HG03060 (cell line): Measurements from ENCODE around the gene FCGR1A.
A peak's percentile ranks its signal among the peaks of the same experiment; 100 is the strongest.
"Not testable (repeated sequence)": the region's sequence is repeated elsewhere in the genome, so short reads cannot be mapped to it uniquely, and the experiment has no call there.

ENCODE experiments used
- ATAC-seq: cut with Tn5 transposase; IDR thresholded peaks from one replicate; pipeline ENCODE4 v1.9.1; 2021; ENCODE audit warnings: low read depth, moderate number of reproducible peaks; ENCODE audit not compliant: unreplicated experiment

The FCGR1A gene

GRCh38 chr1:149775510-149776147 lies 6.9 kb upstream of the FCGR1A start:
- not testable (repeated sequence) for ATAC-seq

GRCh38 chr1:149777084-149777483 lies 5.4 kb upstream of the FCGR1A start:
- ATAC-seq, result not testable (repeated sequence)

GRCh38 chr1:149778313-149778712 lies 4.2 kb upstream of the FCGR1A start:
- ATAC-seq, result not testable (repeated sequence)

DNA sequence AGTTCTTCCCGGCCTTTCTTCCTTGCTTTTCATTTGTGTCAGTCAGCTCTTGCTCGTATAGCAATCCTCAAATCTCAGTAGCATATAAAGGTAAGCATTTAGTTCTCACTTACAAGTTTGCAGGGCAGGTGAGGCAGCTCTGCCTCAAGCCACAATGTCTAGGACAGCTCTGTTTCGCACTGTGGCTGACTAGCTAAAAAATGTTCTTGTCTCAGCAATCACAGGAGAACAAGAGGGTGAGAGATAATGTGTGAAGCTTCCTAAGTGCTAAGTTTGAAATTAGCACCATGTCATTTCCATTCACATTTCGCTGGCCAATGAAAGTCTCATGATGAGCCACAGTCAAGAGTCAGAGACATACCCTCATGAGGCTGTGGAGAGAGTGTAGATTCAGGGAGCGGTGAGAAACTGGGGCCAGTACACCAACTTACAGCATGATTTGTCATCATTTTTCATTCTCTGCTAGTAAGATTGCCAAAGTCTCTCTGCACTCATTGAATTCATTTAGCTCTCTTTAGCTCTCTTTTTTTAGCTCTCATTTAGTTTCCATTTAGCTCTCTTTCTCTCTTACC lies 995 bp upstream of the FCGR1A start:
- ATAC-seq, result not testable (repeated sequence)

DNA sequence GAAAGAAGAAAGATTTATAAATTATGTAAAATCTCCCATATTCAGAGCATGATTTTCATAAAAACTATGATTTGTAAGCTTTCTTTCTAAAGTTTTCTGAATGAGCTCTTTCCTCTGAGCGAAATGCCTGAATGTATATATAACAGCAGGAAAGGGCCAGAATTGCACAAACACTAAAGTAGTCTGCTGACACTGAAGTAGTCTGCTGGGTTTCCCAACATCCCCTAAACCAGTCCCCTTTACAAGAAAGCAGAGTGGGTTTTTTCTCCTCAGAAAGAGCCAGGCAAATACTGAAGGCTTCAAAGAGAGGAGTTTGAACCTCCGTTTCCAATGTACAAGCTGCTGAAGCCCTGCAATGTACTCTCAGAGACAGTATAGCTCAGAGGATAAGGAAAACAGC lies 795 bp downstream of the FCGR1A start:
- ATAC-seq, result not testable (repeated sequence)

DNA sequence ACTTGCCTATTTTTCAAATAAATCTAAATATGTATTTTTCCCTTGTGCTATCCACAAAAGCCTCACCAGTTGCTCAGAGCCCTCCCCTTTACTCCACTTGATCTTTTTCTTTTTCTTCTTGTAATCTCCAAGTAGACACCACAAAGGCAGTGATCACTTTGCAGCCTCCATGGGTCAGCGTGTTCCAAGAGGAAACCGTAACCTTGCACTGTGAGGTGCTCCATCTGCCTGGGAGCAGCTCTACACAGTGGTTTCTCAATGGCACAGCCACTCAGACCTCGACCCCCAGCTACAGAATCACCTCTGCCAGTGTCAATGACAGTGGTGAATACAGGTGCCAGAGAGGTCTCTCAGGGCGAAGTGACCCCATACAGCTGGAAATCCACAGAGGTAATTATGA lies 1.4 kb downstream of the FCGR1A start:
- not testable (repeated sequence) for ATAC-seq

DNA sequence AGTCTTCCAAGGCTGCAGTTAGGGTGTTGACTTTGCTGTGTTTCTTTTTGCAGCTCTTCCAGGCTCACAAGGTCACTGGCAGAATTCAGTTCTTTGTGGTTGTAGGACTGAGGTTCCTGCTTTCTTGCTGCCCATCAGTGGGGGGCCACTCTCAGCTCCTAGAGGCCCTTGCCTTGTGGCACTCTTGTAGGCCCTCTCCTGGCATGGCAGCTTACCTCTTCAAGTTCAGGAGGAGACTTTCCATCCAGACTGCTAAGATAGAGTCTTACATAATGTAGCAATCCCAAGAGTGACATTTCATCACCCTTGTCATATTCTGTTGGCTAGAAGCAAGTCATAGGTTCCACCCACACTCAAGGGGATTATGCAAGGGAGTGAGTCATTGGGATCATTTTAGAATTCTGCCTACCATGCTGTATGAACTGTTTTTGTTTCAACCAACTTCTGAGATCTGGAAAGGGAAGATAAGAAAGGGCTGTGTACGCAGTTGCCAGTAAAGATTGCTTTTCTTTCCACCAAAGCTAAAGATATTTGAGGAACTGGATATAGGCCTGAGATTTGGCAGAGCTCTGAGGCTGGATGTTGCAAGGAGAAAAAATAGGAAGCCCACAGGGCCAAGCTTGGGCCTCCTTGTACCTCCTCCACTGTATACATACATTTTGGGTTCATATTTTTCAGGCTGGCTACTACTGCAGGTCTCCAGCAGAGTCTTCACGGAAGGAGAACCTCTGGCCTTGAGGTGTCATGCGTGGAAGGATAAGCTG lies 5.4 kb downstream of the FCGR1A start:
- ATAC-seq, result not testable (repeated sequence)

GRCh38 chr1:149792502-149792901 lies 10.0 kb downstream of the FCGR1A start:
- ATAC-seq, result peak; percentile 42

GRCh38 chr1:149792912-149793515 lies 10.5 kb downstream of the FCGR1A start:
- ATAC-seq, result peak; percentile 61

- not testable (repeated sequence) for ATAC-seq
These were observed 11.4 kb downstream of the FCGR1A start for GRCh38 chr1:149793885-149794284.

DNA sequence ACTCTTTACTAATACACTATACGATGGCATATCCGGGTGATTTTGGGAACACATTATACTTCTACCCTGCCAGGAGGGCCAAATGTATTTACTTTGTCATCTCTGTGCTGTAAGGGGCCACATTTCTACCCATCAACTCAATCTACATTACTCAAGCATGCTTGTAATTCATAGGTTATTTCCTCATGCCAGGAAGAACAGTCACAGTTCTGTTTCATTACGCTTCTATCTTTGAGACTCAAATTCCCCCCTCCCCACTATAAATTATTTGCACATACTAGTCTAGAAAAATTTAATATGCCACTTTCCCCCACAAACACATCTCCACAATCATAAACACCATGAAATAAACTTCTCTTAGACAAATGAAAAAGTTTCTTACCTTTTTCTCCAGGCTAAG lies 19.1 kb downstream of the FCGR1A start:
- ATAC-seq, result not testable (repeated sequence)

DNA sequence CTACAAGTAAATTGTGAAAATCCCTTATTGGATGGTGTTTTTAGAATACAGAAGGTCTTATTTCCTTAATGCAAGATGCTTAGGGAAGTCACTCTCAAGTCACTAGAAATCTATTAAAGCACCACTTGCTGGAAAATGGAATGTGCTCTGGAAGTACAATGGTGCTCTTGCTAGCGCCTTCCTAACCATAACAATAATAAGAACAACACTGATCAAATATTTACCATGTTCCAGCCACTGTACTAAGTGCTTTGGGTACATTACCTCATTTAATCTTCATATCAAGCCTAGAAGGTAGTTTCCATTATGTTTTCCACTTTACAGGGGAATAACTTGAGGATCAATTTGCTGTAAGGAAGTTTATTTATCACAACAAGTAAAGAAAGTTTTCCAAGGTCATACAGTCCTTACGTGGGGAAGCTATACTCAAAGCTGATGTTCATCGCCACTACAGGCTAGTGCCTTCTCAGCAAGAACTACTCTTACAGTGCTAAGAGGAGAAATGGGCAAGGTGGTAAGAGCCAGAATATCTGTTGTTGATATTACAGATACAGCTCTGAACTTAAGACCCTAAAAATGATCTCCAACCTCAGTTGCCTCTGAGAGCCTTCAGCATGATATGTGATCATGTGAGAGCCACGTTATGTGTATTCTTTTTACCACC lies 22.1 kb downstream of the FCGR1A start:
- not testable (repeated sequence) for ATAC-seq

DNA sequence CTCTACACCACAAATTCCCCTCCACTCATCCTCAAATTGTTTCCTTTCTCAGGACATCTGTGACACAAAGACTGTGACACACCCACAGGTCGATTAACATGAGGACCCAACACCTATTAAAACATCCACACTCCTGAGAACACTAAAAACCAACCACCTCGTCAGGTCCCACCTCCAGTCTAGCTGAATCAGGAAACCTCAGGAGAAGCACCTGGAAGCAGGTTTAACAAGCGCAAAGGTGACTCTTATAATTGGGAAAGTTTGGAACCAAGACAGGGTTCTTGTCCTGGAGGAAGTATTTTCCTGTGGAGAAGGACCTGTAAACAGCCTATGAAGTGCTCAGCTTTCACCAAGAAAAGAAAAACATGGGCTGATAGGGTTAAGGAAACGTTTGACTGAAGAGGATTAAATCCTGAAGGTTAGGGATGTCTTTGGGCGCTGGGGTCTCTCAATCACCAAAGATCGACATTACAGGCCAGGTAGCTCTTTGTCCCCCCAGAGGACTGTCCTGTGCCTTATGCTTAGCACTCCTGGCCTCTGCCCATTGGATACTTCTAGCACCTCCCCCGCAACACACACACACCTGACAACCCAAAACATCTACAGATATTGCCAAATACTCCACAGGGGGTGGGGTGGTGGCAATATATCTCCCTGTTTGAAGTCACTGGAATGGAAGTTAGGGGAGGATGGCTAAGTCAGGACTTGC lies 28.4 kb downstream of the FCGR1A start:
- not testable (repeated sequence) for ATAC-seq

DNA sequence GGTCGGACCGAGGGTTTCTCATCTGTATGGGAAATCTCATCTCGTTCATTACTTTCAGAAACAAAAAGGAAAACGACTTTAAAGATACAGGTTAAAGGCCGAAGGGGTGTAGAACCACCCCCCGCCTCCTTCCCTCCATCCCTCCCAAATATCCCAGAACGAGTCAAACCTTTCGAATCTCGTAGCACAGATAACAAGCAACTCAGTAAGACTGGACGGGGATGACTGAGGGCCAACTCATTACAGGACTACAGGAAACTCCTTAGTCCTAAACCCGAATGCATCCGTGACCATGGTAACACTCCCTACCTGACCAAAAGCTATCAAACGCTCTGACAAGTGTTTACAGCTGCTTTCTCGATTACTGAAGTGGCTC lies 29.0 kb downstream of the FCGR1A start:
- not testable (repeated sequence) for ATAC-seq

DNA sequence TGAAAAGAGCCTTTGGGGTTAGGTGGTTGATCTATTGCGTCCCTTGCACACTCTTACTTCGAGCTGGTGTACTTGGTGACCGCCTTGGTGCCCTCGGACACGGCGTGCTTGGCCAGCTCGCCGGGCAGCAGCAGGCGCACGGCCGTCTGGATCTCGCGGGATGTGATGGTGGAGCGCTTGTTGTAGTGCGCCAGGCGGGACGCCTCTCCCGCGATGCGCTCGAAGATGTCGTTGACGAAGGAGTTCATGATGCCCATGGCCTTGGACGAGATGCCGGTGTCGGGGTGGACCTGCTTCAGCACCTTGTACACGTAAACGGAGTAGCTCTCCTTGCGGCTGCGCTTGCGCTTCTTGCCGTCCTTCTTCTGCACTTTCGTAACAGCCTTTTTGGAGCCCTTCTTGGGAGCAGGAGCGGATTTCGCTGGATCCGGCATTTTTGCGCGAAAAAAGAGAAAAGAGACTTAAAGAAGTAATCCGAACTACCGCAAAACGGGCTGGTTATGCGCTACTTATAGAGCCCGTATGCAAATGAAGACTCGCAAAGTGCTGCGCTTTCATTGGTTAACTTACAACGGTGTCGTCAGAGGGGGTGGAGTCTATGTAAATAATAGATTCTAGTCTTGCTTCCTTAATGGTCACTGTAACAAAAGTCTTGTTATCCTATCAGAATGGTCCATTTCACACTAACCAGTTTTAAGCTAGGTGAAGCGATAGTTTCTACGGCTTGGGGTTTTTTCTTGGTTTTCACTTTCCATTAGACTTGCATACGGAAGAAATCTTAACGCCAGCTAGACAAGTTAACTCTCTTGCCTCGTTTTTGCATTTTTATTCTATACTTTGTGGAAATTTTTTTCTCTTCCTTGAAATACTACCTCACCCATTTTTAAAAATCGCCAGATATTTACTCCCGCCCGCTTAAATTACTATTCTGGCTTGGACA lies 29.7 kb downstream of the FCGR1A start:
- ATAC-seq, result peak; percentile 91

DNA sequence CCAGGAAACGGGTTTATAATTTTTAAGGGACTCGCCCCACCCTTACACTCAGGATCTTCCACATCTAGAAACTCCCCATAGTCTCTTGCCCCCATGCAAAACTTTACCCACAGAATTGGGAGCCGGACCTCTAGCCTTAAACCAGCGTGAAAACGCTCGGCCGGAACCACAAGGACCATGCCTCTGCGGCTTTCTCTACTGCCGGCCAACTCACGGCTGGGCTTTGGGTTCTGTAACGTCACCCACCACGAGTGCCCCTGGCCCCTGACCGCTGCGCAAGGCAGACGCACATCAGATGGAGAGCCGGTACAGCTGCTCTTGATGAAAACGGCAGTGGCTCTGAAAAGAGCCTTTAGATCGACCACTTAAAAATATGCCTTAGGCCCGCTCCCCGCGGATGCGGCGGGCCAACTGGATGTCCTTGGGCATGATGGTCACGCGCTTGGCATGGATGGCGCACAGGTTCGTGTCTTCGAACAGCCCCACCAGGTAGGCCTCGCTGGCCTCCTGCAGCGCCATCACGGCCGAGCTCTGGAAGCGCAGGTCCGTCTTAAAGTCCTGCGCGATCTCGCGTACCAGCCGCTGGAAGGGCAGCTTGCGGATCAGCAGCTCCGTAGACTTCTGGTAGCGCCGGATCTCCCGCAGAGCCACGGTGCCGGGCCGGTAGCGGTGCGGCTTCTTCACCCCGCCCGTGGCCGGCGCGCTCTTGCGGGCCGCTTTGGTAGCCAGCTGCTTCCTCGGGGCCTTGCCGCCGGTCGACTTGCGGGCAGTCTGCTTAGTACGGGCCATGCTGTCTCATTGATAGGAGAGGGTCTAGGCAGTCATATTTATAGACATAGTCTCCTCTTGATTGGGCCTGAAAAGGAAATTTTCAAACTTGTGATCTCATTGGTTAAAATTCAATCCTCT lies 30.7 kb downstream of the FCGR1A start:
- not testable (repeated sequence) for ATAC-seq

DNA sequence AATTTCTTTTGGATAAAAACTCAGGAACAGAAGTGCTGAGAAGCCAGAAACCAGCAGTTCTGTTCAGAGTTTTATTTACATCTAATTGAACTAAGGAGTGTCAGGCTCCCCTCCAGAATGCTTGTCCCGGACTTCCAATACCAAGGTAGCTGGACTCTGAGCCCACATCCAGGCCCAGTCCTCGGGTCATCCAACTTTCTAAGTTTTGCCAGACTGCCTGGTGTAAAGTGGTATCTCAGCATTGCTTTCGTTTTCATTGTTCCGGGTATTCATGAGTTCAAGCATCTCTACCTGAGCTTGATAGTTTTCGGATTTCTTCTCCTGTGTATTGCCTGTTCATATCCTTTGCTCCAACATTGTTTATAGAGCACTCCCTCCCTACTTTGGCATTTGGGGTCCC lies 37.9 kb downstream of the FCGR1A start:
- not testable (repeated sequence) for ATAC-seq

- ATAC-seq, result not testable (repeated sequence)
These were observed 44.1 kb downstream of the FCGR1A start for GRCh38 chr1:149826555-149826954.
